Cardiac fibroblast (primary cell): ENCODE results near the gene HBB.

Source experiments
- DNase-seq, 2 donors: peaks; one replicate each; pipeline versions ENCODE4 v3.0.0 to v3.0.0-alpha.2; 2010; ENCODE audit warnings: low read depth in 2 of 2
- H3K4me3 ChIP-seq, 2 donors: replicated peaks in 1 of 2; 1 replicate in 1 of 2; 2 replicates in 1 of 2; pipeline ENCODE4 v1.5.1; 2011; ENCODE audit warnings: low read depth in 2 of 2, low read length in 2 of 2, mild to moderate bottlenecking in 2 of 2, moderate library complexity in 1 of 2
- CTCF ChIP-seq: IDR thresholded peaks from one replicate; pipeline ENCODE4 v1.5.1; 2011; ENCODE audit warnings: low read depth, mild to moderate bottlenecking, low read length, inconsistent platforms

The HBB gene

GRCh38 chr11:5239046-5239445 lies 12.2 kb upstream of the HBB start:
- TF ChIP-seq CTCF = no peak
- no peak overlapping the region for H3K4me3 ChIP-seq
- peak in 1 of 2 donors; percentile 11 for DNase-seq

GRCh38 chr11:5238486-5238885 lies 11.6 kb upstream of the HBB start:
- DNase-seq = no peak
- no peak for TF ChIP-seq CTCF
- H3K4me3 ChIP-seq = no peak overlapping the region

- no peak for TF ChIP-seq CTCF
Observed at GRCh38 chr11:5237420-5237819, 10.5 kb upstream of the HBB start.

GRCh38 chr11:5235364-5236095 lies 8.7 kb upstream of the HBB start:
- DNase-seq = no peak
- no peak for TF ChIP-seq CTCF
- H3K4me3 ChIP-seq = no peak overlapping the region

More at GRCh38 chr11:5237420-5237819, 10.5 kb upstream of the HBB start:
- H3K4me3 ChIP-seq = no peak overlapping the region
- no peak for DNase-seq

GRCh38 chr11:5234381-5234834 lies 7.5 kb upstream of the HBB start, which contains the start of gene HBD:
TSS of gene HBD (minus strand) at chr11:5234483. CDS start at chr11:5234433, 50 bp downstream.
- no peak within 1 kb of the TSS for H3K4me3 ChIP-seq
- peak; percentile 30 to 35 for DNase-seq
- TF ChIP-seq CTCF = no peak

GRCh38 chr11:5233307-5233706 lies 6.4 kb upstream of the HBB start:
- no peak for DNase-seq
- TF ChIP-seq CTCF = no peak
- H3K4me3 ChIP-seq = no peak overlapping the region
